ENCODE measurements around the gene AUTS2. TPM values are rescaled to one million over a fixed set of nuclear protein-coding genes. Genes with fewer than 3 reads are reported as not detected.

AUTS2 gene
- total and polyA plus RNA-seq, 2 experiments from 2014 or later: 32.0 to 91.0 TPM

GRCh38 chr7:69663911-69664832 lies 65.9 kb downstream of the AUTS2 start:
- no peak overlapping the region for H3K4me3 ChIP-seq
- H3K4me1 Mint-ChIP-seq: peaks cover 25% of the 10 kb centered on the region
- H3K27ac Mint-ChIP-seq: no peak overlapping the region

More at GRCh38 chr7:69663911-69664832, 65.9 kb downstream of the AUTS2 start:
- Histone ChIP-seq H4K20me1 (replicated peaks; ENCODE audit: insufficient read depth) (no peaks in the 10 kb centered on the region), H3K27ac (ENCODE audit: low read depth) (no peak overlapping the region), H3K36me3 (ENCODE audit: insufficient read depth) (no peaks in the 10 kb centered on the region), H3K4me1 (ENCODE audit: insufficient read depth) (peaks cover 9% of the 10 kb centered on the region; the same call in 1 of the 2 replicates), H3F3A (replicated peaks; ENCODE audit: low read depth) (no peaks in the 10 kb centered on the region), H2AFZ (no peak overlapping the region), H3K4me2 (no peak overlapping the region), H3K9me2 (ENCODE audit: insufficient read depth) (no peaks in the 10 kb centered on the region), H3K79me2 (replicated peaks; ENCODE audit: insufficient read depth) (no peaks in the 10 kb centered on the region), H3K27me3 (ENCODE audit: insufficient read depth) (no peaks in the 10 kb centered on the region)
- TF ChIP-seq POLR2AphosphoS5 (IDR thresholded peaks at IDR 0.05; ENCODE audit: low read depth) (no peak), NANOG (IDR thresholded peaks at IDR 0.05; ENCODE audit: borderline replicate concordance) (no peak), ETS1 (IDR thresholded peaks at IDR 0.05) (no peak), EZH2phosphoT487 (IDR thresholded peaks at IDR 0.05; ENCODE audit: unreplicated experiment) (no peak), ZNF462 (CRISPR knock-in tag; IDR thresholded peaks at IDR 0.05) (no peak), ZNF331 (CRISPR knock-in tag; IDR thresholded peaks at IDR 0.05; ENCODE audit: low read depth) (no peak), STAT1 (IDR thresholded peaks at IDR 0.05; ENCODE audit: unreplicated experiment) (no peak), EZH2 (IDR thresholded peaks at IDR 0.05; ENCODE audit: low read depth, unreplicated experiment) (no peak), ZNF114 (CRISPR knock-in tag; IDR thresholded peaks at IDR 0.05) (no peak), CTCF (conservative IDR thresholded peaks at IDR 0.05; ENCODE audit: low read depth in 2 of 2) (no peak), JUNB (IDR thresholded peaks at IDR 0.05; ENCODE audit: unreplicated experiment) (no peak)
- no peak for DNase-seq (ENCODE audit: low spot score)
- no peaks in the 10 kb centered on the region for H3K36me3 Mint-ChIP-seq (ENCODE audit: low read depth)
- ATAC-seq: no peak
- no peaks in the 10 kb centered on the region for H3K9me3 Mint-ChIP-seq
- no peak overlapping the region for H3K4me3 Mint-ChIP-seq
- peaks cover 2% of the 10 kb centered on the region for H3K27me3 Mint-ChIP-seq (ENCODE audit: insufficient read depth, low read depth, poor library complexity)

Data from GM23338 (cell line).